Right atrium auricular region (tissue), 2 donors: ENCODE data around the gene TMC6. TPM values are rescaled to one million over a fixed set of nuclear protein-coding genes. Genes with fewer than 3 reads are reported as not detected.
"Not testable (repeated sequence)": the region's sequence is repeated elsewhere in the genome, so short reads cannot be mapped to it uniquely, and the experiment has no call there.

Source experiments
- DNase-seq: peaks from one replicate; pipeline ENCODE4 v3.0.0-alpha.2; 2019; ENCODE audit warnings: low spot score
- H3K27ac ChIP-seq, 2 donors: fragments of 200-600 bp; sonication (generic); 1 replicate in 1 of 2; 2 replicates in 1 of 2; pipeline ENCODE4 v1.5.1; 2016 to 2019
- H3K27me3 ChIP-seq, 2 donors: fragments of 200-600 bp; sonication (generic); one replicate each; pipeline versions ENCODE4 v1.5.1 to v1.6.0; 2017 to 2019
- H3K36me3 ChIP-seq: fragments of 200-600 bp; sonication (generic); one replicate; pipeline ENCODE4 v1.5.1; 2016
- H3K4me1 ChIP-seq, 2 donors: fragments of 200-600 bp; sonication (generic); one replicate each; pipeline versions ENCODE4 v1.5.1 to v1.6.0; 2017 to 2019
- H3K4me3 ChIP-seq, 2 donors: fragments of 200-600 bp; sonication (generic); 1 replicate in 1 of 2; 2 replicates in 1 of 2; pipeline ENCODE4 v1.5.1; 2017 to 2019; ENCODE audit warnings: mild to moderate bottlenecking in 1 of 2, moderate library complexity in 1 of 2
- H3K9me3 ChIP-seq, 2 donors: fragments of 200-600 bp; sonication (generic); one replicate each; pipeline ENCODE4 v1.5.1; 2019
- total RNA-seq, 2 donors: library from RNA; depleted of rRNA; stranded (reverse); fragments of >200 nt; gene quantifications; one replicate each; pipeline ENCODE4 v1.1.0, GENCODE V29; 2016
- TF ChIP-seq, protein P1 (sequence below), 2 donors: fragments of 200-600 bp; sonication (generic); IDR thresholded peaks; one replicate each; pipeline ENCODE4 v1.5.1; 2019; ENCODE audit warnings: antibody characterized with exemption in 2 of 2

TMC6 gene
- total RNA-seq, 2 donors from 2014 or later: 7.5 to 41.3 TPM

DNA sequence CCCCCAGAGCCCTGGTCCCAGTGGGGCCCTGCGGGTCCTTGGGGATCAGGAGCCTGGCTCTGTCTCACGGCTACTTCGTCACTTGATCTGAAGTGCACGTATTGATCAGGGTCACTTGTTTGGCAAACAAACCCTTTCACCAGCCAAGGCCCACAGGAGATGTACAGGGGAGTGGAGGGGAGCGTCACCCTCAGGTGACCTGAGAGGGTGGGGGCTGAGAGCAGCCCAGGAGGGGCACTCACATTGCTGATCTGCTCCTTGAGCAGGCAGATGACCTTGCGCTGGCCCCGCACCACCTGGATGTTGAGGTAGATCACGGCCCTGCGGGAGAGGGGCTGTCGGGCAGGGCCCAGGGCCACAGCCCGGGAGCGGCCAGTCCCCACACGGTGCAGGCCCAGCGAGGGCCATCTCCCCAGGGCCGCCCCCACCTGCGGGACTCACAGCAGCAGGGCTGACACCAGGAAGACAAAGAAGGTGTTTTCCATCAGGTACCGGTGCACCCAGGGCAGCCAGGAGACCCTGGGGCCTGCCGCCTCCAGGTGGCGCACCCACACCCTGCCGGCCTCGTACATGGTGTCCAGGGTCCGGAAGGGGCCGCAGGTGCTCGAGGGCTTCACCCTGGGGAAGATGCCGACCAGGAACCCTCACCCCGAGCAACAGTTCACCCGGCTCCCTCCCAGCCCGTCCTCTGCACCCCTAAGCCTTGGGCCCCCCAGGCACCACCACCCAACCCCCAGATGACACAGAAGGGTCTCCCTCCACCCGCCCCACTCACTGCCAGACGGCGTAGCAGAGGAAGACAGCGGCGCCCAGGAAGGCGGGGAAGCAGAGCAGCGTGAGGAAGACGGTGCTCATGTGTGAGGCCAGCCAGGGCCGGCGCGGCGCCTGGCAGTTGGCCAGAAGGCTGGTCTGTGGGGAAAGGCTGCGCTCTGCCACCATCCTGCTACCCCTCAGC lies 11.3 kb downstream of the TMC6 start:
- TF ChIP-seq, protein P1, sequence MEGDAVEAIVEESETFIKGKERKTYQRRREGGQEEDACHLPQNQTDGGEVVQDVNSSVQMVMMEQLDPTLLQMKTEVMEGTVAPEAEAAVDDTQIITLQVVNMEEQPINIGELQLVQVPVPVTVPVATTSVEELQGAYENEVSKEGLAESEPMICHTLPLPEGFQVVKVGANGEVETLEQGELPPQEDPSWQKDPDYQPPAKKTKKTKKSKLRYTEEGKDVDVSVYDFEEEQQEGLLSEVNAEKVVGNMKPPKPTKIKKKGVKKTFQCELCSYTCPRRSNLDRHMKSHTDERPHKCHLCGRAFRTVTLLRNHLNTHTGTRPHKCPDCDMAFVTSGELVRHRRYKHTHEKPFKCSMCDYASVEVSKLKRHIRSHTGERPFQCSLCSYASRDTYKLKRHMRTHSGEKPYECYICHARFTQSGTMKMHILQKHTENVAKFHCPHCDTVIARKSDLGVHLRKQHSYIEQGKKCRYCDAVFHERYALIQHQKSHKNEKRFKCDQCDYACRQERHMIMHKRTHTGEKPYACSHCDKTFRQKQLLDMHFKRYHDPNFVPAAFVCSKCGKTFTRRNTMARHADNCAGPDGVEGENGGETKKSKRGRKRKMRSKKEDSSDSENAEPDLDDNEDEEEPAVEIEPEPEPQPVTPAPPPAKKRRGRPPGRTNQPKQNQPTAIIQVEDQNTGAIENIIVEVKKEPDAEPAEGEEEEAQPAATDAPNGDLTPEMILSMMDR (IDR thresholded peaks at IDR 0.05): peak in 1 of 2 donors; percentile 37
- peaks cover 0 to 9% of the 10 kb centered on the region in 2 donors for H3K4me1 ChIP-seq
- H3K4me3 ChIP-seq: no peak overlapping the region
- no peak for DNase-seq
- peaks cover 3% of the 10 kb centered on the region for H3K36me3 ChIP-seq
- no peak overlapping the region for H3K27ac ChIP-seq
- no peaks in the 10 kb centered on the region for H3K27me3 ChIP-seq
- H3K9me3 ChIP-seq: no peaks in the 10 kb centered on the region

DNA sequence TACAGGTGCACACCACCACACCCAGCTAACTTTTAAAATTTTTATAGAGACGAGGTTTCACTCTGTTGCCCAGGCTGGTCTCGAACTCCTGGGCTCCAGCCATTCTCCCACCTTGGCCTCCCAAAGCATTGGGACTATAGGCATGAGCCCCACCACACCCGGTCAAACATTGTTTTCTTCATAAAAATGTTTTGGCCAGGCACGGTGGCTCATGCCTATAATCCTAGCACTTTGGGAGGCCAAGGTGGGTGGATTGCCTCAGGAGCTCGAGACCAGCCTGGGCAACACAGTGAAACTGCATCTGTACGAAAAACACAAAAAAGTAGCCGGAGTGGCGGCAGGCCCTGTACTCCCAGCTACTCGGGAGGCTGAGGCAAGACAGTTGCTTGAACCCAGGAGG lies 12.1 kb downstream of the TMC6 start:
- H3K4me3 ChIP-seq: no peak overlapping the region
- no peak for DNase-seq
- H3K9me3 ChIP-seq: no peaks in the 10 kb centered on the region
- H3K27me3 ChIP-seq: no peaks in the 10 kb centered on the region
- H3K36me3 ChIP-seq: no peaks in the 10 kb centered on the region
- TF ChIP-seq, protein P1 (IDR thresholded peaks at IDR 0.05): no peak
- H3K27ac ChIP-seq: no peak overlapping the region
- peaks cover 0 to 12% of the 10 kb centered on the region in 2 donors for H3K4me1 ChIP-seq

DNA sequence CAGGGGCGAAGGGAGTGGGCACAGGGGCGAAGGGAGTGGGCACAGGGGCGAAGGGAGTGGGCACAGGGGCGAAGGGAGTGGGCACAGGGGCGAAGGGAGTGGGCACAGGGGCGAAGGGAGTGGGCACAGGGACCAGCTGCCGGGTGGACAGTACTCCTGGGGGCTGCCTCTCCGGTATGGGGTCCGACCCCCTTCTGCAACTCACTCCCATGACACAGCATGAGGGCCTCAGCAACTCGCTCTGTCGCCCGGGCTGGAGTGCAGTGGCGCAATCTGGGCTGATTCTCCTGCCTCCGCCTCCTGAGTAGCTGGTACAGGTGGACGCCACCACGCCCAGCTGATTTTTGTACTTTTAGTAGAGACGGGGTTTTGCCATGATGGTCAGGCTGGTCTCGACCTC lies 12.8 kb downstream of the TMC6 start:
- H3K9me3 ChIP-seq, H3K27ac ChIP-seq, DNase-seq, H3K27me3 ChIP-seq, H3K4me3 ChIP-seq, H3K36me3 ChIP-seq: not testable (repeated sequence)
- peaks cover 0 to 18% of the 10 kb centered on the region in 2 donors for H3K4me1 ChIP-seq

DNA sequence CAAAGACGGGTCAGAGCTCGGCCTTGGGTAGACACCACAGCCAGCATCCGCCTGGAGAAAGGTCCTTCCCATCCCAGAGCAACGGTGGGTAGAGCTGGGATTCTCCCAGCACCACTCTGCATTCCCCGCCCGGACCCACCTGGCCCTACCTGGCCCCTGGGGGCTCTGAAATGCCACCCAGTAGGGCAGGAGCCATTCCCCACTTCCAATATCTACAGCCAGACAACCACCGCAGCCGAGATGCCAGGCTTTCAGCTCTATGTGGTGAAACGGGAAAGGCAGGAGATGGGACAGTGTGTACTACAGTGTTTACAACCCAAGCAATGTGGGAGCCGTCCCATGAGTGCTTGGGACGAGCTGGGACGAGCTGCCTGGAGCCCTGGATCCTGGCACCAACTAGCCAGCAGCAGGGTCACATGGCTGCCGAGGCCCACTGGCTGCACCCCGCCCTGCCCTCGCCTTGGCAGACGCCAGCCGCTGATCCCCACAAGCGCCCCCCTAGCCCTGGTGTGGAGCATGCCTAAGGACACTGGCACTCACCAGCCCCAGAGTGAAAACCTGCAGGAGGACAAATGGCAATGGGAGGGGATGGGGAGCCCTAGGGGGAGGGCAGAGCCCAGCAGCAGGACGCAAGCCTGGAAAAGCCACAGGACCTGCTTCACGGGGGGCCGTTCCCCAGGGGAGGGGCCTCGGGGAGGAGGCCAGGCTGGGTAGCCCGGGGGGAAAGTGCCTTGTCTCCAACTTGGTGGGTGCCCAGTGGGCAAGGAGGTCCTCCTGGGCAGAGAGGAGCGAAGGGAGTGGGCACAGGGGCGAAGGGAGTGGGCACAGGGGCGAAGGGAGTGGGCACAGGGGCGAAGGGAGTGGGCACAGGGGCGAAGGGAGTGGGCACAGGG lies 13.5 kb downstream of the TMC6 start:
- H3K4me1 ChIP-seq: peaks cover 0 to 24% of the 10 kb centered on the region in 2 donors
- H3K4me3 ChIP-seq: no peak overlapping the region
- TF ChIP-seq, protein P1 (IDR thresholded peaks at IDR 0.05): no peak
- DNase-seq: no peak
- peak overlapping the region; percentile 26 to 36 for H3K27ac ChIP-seq
- no peaks in the 10 kb centered on the region for H3K36me3 ChIP-seq
- H3K27me3 ChIP-seq: no peaks in the 10 kb centered on the region
- H3K9me3 ChIP-seq: no peaks in the 10 kb centered on the region

DNA sequence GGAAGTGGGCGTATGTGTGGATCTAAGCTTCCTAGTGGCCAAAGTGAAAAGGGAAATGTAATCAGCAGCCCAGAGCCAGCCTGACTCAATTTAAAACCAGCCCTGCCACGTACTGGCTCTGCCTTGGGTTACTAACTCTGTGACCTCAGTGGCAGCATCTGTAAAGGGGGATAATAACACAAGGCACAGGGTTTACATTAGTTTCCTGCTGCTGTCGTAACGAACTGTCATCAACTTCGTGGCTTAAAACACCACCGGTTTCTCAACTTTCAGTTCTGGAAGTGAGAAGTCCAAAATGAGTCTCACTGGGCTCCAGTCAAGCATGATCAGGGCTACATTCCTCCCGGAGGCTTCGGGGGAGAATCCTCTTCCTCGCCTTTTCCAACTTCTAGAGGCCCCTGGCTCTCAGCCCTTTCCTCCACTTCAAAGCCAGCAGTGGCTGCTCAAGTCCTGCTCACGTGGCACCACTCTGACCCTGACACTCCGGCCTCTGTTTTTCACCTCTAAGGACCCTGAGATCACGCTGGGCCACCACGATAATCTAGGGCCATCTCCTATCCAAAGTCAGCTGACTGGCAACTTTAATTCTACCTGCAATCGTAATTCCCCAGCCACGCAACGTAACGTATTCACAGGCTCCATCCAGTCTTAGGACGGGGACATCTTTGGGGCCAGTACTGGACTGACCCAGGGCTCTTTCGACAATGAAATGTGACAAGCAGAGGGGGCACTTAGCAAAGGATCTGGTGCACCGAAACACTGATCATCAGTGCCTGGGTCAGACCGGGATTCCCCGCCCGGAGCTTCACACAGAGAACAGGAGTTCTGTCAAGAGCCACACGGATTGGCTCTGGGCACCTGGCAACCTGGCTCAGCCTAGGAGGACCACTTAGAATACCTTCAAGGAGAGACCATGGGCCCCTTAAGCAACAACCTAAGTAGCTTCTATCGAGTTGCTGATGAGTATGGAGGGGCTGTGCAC lies 14.5 kb downstream of the TMC6 start:
- Histone ChIP-seq H3K4me3 (no peak overlapping the region), H3K36me3 (no peaks in the 10 kb centered on the region), H3K27ac (peak overlapping the region in 1 of 2 donors; percentile 26), H3K9me3 (no peaks in the 10 kb centered on the region), H3K27me3 (no peaks in the 10 kb centered on the region), H3K4me1 (peaks cover 0 to 24% of the 10 kb centered on the region in 2 donors)
- TF ChIP-seq, protein P1 (IDR thresholded peaks at IDR 0.05): no peak
- DNase-seq: no peak
